Measurements from ENCODE around the gene JARID2. TPM values are rescaled to one million over a fixed set of nuclear protein-coding genes. Genes with fewer than 3 reads are reported as not detected.

Gene JARID2
- total and polyA plus RNA-seq, 2 of the 8 experiments (the other 6 are each of a cell fraction or from before 2014, with no cell fraction given): 60.1 to 239 TPM

DNA sequence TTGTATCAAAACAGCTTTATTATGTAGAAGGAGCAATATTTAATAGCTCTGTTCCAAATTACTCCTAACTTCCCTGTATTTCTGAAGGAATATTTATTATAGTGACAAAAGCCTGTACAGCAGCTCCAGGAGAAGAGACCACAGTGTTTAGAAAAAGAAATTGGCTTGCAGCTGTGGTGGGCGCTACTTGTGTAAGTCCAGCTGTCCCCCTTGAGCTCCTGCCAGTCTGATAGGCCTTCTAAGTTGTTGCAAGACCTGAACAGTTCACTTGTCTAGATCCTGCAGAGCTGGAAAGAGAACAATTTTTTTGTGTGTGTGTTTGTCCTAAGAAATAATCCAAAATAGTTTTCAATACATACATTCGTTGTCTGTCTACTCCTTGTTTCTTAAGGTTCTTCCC lies 86.6 kb downstream of the JARID2 start (continued):
- TF ChIP-seq TAF7 (optimal IDR thresholded peaks at IDR 0.05; ENCODE audit: borderline replicate concordance, low read depth, low read length) (no peak), GABPA (IDR thresholded peaks at IDR 0.05; ENCODE audit: borderline replicate concordance, insufficient read depth, low read length) (no peak), SUZ12 (IDR thresholded peaks at IDR 0.05; ENCODE audit: low read length) (no peak)
